Measurements from ENCODE around the gene SLC4A5.

The SLC4A5 gene

GRCh38 chr2:74179063-74179865 lies 164.0 kb downstream of the SLC4A5 start:
- H3K9ac ChIP-seq, result no peak overlapping the region
- H3K79me2 ChIP-seq, result peaks cover 25% of the 10 kb centered on the region
- H3K4me1 ChIP-seq, result no peaks in the 10 kb centered on the region
- peak overlapping the region; percentile 88 for H2AFZ ChIP-seq
- H3K27ac ChIP-seq, result peak overlapping the region; percentile 80
- no peaks in the 10 kb centered on the region for H3K27me3 ChIP-seq (ENCODE audit: control insufficient read depth, insufficient read depth, low read length)
- peak overlapping the region; percentile 52 for H3K4me2 ChIP-seq (ENCODE audit: low read length)
- peak; percentile 30 for TF ChIP-seq CTCF (IDR thresholded peaks at IDR 0.05)
- H3K36me3 ChIP-seq (ENCODE audit: control insufficient read depth, insufficient read depth, low read length), result no peaks in the 10 kb centered on the region
- H3K9me3 ChIP-seq (ENCODE audit: control insufficient read depth, low read length), result no peaks in the 10 kb centered on the region
- H3K4me3 ChIP-seq (ENCODE audit: low read depth, low read length), result peak overlapping the region; percentile 75

DNA sequence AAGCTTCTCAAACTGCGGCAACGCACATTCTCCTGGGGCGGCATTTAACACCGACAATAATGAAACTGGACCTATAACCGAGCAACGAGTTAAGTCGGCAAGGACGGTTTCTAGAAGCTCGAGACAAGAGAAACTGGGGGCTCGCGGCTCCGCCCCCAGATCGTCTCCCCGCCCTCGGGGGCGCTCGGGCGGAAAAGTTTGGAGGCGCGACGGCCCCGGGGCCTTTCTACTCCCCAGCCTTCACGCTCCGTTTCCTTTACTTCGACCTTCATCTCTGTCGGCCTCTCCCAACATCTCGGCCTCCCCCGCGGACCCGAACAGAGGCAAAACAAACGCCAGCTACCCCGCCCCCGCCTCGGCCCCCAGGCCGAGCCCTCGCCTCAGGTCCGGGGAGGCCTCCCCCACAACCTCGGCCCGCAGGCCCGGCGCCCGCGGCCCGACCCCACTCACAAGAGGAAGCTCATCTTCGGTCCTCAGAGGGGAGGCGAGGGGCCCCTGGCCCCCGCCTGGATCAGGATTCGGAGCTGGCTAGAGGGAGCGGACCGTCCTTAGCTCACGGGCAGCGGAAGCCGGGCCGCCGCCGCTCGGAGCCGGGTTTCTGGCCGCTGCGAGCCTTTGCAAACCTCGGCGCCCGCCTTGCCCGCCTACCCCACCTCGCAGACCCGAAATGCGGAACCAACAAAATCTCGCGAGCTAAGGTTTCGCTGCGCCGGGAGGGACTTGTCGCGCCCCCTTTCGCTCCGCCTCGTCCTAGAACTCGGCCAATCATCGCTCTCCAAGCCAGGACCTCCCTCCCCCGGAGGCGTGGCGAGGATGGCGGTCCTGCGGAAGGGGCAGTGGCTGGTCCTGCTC lies 164.8 kb downstream of the SLC4A5 start, which contains the start of gene MOB1A:
TSS of gene MOB1A (minus strand) at position 669 of the 852 bp plus-strand sequence. CDS start at position 464, 205 bp downstream.
- H3K27me3 ChIP-seq (ENCODE audit: control insufficient read depth, insufficient read depth, low read length), result no peaks in the 10 kb centered on the region
- peak within 1 kb of the TSS; percentile 88 for H2AFZ ChIP-seq
- H3K4me1 ChIP-seq, result no peaks in the 10 kb centered on the region
- no peak for TF ChIP-seq CTCF (IDR thresholded peaks at IDR 0.05)
- H3K9ac ChIP-seq, result peak within 1 kb of the TSS; percentile 88
- no peaks in the 10 kb centered on the region for H3K36me3 ChIP-seq (ENCODE audit: control insufficient read depth, insufficient read depth, low read length)
- H3K4me2 ChIP-seq (ENCODE audit: low read length), result peak within 1 kb of the TSS; percentile 52
- no peaks in the 10 kb centered on the region for H3K9me3 ChIP-seq (ENCODE audit: control insufficient read depth, low read length)
- H3K79me2 ChIP-seq, result peaks cover 31% of the 10 kb centered on the region
- peak within 1 kb of the TSS; percentile 80 for H3K27ac ChIP-seq
- peak within 1 kb of the TSS; percentile 75 for H3K4me3 ChIP-seq (ENCODE audit: low read depth, low read length)

- H2AFZ ChIP-seq, result peak overlapping the region; percentile 88
- H3K36me3 ChIP-seq (ENCODE audit: control insufficient read depth, insufficient read depth, low read length), result no peaks in the 10 kb centered on the region
- no peak for TF ChIP-seq CTCF (IDR thresholded peaks at IDR 0.05)
- no peaks in the 10 kb centered on the region for H3K9me3 ChIP-seq (ENCODE audit: control insufficient read depth, low read length)
- no peaks in the 10 kb centered on the region for H3K4me1 ChIP-seq
- no peak overlapping the region for H3K9ac ChIP-seq
- H3K4me2 ChIP-seq (ENCODE audit: low read length), result peak overlapping the region; percentile 52
- H3K27me3 ChIP-seq (ENCODE audit: control insufficient read depth, insufficient read depth, low read length), result no peaks in the 10 kb centered on the region
- peak overlapping the region; percentile 80 for H3K27ac ChIP-seq
- peak overlapping the region; percentile 75 for H3K4me3 ChIP-seq (ENCODE audit: low read depth, low read length)
- peaks cover 34% of the 10 kb centered on the region for H3K79me2 ChIP-seq
Observed at GRCh38 chr2:74177696-74178095, 165.5 kb downstream of the SLC4A5 start.

DNA sequence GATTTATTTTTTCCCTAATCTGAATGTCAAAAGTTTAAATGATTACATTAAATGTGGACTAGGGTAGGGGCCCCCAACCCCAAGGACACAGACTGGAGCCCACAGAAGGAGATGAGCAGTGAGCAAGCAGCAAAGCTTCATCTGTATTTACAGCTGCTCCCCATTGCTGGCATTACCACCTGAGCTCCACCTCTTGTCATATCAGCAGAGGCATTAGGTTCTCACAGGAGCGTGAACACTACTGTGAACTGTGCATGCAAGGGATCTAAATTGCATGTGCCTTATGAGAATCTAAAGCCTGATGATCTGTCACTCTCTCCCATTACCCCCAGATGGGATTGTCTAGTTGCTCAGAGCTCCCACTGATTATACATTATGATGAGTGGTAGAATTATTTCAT lies 168.3 kb downstream of the SLC4A5 start:
- Histone ChIP-seq H3K36me3 (ENCODE audit: control insufficient read depth, insufficient read depth, low read length) (no peaks in the 10 kb centered on the region), H3K9ac (no peak overlapping the region), H2AFZ (no peak overlapping the region), H3K79me2 (peaks cover 36% of the 10 kb centered on the region), H3K4me3 (ENCODE audit: low read depth, low read length) (no peak overlapping the region), H3K27ac (no peak overlapping the region), H3K9me3 (ENCODE audit: control insufficient read depth, low read length) (no peaks in the 10 kb centered on the region), H3K27me3 (ENCODE audit: control insufficient read depth, insufficient read depth, low read length) (no peaks in the 10 kb centered on the region), H3K4me1 (no peaks in the 10 kb centered on the region), H3K4me2 (ENCODE audit: low read length) (no peak overlapping the region)
- no peak for TF ChIP-seq CTCF (IDR thresholded peaks at IDR 0.05)
